HPDE6-E6E7 (cell line): ENCODE measurements around the gene TFE3.

Experiments used
- DNase-seq: peaks from one replicate; pipeline ENCODE4 v3.0.0; 2011; ENCODE audit warnings: missing footprints; ENCODE audit errors: extremely low spot score

Gene TFE3

DNA sequence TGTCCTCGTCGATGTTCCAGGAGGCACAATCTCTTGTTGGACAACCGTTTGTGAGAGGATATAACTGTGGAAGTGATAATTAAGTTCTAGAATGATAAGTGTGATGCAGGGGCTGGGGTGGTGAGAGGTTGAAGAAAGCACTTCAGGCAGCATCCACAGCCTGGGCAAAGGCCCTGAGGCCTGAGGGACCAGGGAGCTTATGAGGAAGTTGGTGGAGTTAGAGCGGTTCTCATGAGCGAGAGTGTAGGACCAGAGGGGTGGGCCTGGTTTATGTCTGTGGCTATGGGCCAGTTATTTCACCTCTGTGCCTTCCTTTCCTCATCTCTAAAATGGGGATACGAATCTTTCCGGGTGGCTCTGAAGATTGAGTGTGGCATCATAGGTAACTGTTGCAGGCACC, 18.3 kb upstream of the TFE3 start:
- DNase-seq, result no peak

DNA sequence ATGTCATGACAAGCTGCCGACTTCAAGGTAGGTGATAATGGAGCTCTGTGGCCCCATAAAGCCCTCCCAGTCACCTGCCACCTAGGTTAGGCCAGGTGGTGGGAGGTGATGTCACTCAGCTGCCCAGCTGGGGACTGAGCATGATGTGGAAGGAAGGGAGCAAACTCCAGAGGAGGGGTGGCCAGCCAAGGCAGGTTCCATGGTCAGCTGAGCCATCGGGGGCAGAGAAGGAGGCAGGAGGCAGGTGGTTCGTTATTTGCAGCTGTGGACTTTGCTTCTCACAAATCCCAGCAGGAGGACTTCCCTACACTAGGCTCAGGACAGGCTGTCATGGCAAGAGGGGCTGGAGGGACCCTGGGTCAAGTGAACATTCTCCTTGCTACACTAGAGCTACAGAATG, 17.8 kb upstream of the TFE3 start:
- no peak for DNase-seq

DNA sequence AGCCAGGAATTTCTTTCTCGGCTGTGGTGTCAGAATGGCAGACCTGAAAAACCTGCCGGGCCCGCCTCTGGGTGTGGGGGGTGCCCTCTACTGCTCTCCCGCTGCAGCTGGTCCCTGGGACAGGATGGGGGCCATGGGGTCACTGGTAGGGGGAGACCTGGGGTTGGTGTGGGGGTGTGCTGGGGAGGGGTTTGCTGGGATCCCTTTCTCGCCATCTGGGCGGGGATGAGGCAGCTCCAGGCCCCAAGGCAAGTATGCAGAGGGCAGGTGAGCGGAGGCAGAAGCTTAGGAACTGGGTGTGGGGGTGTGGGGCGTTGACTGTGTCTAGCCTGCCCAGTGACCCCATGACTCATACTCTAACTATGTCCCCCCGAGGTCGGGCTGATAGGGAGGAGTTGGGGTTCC, 16.5 kb upstream of the TFE3 start:
- peak; percentile 44 for DNase-seq

DNA sequence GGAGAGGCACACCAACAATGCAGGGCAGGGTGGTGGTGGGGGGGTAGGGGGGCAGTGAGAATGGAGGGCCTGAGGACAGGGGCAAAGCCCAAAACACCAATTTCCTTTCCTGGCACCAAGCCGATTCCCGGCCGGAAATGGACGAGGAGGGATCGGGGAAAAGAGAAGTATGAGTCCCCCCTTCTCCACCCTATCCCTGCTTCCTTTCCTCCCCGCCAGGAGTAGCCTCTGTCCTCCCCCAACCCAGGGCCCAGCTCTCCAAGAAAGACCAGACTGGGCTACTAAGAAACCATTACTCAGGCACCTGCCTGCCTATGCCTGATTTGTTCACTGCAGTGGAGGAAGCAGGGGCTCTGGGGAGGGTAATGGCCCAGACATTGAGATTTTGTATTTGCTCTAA, 16.0 kb upstream of the TFE3 start:
- no peak for DNase-seq

DNA sequence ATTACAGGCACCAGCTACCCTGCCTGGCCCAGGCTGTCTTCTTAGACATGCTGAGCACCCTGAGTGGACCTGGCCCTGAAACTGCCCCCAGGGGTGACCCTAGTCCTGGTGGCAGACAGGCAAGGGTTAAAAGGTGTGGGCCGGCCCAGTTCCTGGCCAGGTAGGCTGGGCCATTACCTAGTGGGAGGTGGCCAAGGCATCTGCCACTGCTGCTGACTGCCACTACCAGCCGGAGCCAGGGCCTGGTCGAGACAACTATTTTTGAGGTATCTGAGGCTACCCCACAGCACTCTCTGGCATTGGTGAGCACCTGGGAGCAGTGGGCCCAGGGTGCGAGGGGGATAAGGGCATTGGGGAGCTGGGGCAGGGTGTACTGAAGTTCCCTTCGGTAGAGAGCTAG, 15.6 kb upstream of the TFE3 start, which contains the start of gene CCDC120:
CCDC120 (plus strand) TSS at position 206 of the 400 bp plus-strand sequence. CDS start 3,043 bp downstream, outside the sequence.
- peak; percentile 38 for DNase-seq

DNA sequence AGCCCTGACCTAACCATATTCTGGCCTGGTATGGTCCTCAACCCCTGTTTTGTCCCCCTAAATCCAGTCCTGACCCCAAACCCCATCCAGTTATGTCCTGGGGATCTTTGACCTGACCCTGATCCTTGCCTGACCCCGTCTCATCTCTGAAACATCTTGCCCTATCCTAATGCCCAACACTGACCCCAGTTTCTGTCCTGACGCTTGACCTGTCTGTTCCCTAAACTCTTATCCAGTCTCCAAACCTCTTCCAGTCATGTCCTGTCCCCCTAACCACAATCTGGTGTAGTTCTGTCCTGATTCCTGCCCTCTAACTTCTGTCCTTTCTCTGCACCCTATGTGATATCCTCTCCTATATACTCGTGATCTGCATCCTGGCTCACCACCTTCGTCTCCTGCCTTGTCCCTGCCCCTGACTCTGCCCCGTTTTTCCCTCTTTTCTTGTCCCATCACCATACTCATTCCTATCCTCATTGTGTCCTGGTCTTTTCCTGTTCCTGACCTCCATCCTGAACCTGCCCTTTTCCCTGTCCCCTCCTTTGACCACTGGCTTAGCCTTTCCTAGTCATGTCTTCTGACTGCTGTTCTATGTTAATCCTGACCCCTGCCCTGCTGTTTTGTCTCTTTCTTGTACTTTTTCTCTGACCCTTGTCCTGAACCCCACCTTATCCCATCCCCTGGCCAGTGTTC, 11.1 kb upstream of the TFE3 start:
- no peak for DNase-seq

DNA sequence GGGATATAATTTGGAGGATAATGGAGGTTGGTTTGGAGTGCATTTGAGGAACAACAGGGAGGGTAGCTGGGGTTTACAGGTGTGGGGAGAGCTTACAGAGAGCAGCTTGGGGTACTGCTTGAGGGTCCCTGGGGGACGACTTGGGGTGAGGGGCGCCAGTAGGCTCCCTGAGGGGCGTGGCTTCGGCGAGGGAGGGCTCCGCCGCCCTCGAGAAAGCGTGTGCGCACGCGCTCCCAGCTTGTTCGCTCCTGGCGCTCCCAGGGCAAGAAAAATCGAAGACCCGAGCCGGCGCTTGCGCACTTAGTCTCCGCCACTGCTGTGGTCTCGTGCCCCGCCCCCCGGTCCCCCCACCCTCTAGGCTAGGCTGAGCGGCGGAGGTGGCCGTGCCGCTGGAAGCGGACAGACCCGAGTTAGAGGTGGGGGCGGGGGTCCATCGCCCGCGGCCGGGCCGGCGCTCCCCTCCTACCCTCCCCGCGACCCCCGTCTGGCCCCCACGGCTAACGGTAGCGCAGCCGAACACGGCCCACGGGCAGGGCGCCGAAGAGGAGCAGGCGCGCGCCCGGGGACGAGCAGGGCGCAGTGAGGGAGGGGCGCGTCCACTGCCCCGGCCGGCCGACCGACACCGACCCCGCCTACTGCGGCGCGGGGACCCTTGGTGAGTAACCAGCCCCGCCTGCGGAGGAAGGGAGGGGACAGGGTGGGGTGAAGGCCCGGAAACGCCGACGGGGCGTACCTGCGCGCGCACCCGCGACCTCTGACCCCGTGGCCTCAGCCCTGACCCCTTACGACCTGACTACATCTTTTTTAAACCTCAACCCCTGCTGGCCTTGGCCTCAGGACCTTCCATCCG, 10.3 kb upstream of the TFE3 start:
- DNase-seq, result no peak

DNA sequence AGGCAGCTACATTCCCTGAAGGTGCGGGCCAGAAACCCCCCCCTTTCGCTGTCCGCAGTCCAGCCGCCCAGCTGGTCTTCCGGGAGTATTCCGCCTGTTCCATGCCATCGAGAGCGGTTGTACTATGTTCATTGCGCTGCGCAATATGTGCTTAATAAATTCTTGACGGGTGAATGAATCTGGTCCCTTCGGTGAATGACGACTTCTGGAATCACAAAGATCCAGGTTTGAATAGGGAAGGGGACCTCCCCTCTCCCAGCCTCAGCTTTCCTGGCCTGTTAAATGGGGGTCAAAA, 777 bp upstream of the TFE3 start:
- DNase-seq, result no peak

DNA sequence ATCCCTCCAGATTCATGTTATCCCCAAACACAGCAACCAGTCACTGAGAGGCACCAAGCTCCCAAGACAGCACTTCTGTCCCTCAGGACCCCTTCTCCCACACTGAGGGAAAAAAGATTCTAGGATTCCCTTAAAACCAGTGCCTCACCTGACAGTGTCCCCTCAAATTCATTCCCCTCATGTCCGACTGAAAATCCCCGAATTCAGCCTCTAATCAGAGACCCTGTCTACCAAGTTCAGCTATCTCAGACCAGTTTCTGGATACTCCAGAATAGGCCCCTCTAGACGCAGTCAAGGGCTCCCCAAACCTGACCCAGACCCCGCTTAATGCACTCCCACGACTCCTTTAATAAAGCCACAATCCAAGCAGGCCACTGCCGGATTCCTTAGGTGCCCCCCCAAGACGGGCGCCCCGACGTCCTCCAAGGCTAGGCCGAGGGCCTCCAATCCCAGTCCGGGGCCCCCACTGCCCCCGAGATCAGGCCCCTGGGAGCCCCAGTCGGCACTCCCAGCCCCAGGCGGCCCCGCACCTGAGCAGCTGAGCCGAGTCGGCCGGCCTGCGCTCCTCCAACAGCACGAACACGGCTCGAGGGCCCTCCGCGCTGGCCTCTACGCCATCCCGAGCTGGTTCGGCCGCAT, 457 bp downstream of the TFE3 start:
- no peak for DNase-seq

DNA sequence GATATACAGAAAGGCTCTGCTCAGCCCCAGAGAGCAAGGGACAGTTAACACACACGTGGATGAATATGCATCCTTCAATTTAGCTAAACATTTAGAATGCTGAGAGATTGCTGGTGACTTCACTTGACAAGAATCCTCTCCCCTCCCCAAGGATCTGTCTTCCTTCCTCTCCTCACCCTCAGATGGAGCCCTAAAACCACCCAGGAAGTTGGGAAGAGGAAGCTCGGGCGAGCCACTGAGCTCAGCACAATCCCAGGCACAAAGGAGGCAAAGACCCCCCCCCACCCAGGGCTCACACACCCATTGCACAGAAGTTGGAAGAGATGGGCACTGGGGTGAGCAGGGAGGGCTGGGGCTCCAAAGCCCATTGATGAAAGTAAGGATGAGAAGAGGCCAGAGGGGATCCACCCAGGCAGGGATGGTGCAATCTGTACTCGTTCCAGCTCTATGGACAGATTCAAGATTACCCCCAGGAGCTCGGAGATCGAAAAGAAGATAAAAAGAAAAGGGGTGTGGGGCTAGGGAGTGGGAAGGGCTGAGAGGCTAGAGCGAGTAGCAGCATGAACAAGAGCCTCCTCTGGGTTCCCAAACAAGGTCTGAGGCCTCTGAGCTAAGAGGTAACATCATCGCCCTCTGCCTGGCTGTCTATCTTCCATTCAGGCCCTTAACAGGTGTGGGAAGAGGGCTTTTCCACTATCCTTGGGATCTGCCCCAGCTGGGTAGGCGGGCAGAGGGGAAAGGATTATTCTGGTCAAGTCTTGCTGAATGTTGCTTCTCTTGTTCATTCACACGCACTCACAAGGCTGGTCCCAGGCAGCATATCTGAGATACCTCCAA, 1.2 kb downstream of the TFE3 start:
- DNase-seq, result no peak

DNA sequence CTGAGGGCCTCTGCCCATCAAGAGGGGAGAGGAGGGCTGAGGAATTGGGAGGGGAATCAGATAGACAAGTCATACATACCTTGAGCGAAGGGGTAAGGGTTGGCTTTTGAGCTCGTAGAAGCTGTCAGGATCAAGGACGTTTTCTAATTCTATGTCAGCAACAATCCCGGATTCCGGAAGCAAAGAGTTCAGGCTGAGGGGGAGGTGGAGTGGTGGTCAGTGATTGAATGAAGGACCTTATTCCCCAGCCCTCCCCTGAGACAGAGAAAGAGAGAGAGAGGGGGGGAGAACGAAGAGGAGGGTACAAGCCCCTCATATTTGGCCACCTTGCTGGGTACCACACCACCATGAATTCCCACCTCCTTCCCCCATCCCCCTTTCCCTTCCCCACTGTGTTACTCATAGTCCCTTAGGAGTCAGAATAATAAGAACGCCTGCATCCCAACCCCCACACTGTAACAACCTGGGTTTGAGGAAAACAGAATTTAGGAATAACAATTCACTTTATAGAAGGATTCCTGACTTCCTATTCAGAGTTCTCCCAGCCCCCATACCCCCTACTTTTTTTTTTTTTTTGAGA, 2.7 kb downstream of the TFE3 start:
- DNase-seq, result no peak

DNA sequence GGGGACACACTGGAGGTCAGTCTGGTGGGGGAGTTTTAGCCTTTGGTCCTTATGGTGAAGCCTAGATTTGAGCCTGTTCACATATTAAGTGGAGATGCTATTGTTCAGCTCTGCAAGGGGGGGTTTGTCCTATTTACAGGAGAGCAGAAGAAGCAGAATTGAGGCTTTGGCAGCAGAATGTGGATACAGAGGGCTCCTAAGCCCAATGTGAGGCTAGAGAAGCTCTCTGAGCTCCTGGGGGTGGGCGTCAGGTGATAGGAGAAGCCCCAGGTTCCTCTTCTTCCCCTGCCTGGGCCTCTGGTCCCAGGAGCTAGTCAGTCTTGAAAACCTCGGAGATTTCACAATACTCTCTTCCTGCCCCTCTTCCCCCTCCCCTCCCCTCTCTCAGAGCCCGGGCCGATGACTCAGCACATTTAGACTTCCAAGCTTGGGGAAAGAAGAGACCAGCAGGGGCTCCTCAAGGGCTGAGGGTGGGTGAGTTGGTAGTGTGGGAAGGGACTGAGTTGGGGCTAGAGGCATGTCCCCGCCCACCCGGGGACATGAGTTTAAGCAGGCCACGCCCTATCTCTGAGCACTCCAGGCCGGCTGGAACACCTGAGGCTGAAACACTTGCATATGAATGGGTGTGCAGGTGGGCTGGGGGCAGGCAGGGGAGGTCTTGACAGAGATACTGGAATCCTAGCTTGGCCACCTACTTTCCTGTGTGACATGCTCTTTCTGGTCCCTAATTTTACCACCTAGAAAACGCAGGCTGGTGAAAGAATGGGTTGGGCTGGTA, 3.4 kb downstream of the TFE3 start:
- DNase-seq, result peak; percentile 64

DNA sequence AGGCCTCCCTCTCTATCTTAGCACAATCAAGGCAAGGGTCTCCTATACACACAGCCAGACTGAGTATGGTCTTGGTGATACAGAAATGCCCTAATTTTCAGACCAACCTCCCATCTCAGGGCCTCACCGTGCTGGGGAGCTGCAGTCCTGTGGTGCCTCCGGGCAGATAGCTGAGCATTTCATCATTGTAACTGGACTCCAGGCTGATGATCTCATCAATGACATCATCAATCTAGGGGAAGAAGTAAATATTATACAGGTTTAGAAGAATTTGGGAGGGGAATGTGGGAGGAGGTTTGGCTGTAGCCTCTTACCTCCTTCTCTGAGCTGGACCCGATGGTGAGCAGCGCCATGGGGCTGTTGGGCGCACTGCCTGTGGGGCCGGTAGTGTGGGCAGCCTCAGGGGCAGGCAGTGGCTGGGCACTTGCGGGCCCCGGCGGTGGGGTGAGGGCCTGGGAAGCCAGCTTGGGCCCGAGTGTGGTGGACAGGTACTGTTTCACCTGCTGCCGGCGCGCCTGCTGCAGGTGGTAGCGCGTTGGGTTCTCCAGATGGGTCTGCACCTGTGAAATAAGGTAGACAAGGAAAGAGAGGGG, 5.2 kb downstream of the TFE3 start:
- no peak for DNase-seq

DNA sequence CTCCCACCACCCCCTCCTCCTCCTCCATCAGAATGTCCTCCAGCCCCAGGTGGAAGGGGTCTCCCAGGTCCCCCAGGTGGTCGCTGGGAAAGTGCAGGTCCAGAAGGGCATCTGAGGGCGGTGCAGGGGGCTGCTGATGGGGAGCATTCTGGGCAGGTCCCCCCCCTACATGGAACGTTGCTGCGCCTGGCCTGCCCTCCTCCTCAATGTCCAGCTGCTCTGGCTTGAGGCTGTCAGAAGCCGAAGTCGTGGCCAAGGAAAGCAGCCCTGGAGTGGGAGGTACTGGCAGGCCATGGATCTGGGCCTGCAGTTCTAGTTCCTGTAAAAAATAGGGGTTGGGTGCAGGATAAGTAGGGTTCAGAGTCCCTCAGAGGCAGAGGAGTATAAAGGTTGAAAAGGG, 12.9 kb downstream of the TFE3 start:
- DNase-seq, result no peak

DNA sequence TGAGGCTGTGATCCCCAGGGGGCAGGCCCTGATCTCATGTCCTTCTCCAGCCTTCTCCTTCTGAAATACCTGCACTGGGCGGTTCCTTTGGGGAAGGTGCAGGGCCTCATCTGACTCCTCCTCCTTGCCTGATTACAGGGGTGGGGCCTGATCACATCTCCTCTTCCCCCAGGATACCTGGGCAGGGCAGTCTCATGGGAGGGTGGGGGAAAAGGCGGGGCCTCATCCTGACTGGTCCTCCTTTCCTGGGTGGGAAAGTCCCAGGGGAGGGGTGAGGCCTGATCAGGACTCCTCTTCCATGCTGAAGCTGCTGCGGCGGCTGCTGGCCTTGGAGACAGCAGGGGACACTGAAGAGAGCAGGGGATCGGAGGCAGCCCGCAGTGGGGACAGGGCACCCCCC, 13.3 kb downstream of the TFE3 start:
- peak; percentile 35 for DNase-seq

DNA sequence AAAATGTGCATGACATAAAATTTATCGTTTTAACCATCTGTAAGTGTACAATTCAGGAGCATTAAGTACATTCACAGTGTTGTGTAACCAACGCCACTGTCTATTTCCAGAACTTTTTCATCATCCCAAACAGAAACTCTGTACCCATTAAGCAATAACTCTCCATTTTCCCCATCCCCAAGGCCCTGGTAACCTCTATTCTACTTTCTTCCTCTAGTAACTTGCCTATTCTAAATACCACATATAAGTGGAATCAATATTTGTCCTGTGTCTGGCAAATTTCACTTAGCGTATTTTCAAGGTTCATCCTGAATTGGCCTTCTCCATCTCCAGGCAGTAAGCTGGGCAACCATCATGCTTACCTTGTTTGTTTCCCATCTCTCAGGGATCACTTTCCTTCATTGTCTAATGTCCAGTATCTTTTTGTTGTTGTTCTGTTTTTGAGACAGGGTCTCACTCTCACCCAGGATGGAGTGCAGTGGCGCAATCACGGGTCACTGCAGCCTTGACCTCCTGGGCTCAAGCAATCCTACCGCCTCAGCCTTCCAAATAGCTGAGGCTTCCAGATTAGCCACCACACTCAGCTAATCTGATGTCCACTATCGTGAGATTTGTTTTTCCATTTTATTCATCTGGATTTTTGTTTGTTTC, 23.4 kb downstream of the TFE3 start:
- no peak for DNase-seq

DNA sequence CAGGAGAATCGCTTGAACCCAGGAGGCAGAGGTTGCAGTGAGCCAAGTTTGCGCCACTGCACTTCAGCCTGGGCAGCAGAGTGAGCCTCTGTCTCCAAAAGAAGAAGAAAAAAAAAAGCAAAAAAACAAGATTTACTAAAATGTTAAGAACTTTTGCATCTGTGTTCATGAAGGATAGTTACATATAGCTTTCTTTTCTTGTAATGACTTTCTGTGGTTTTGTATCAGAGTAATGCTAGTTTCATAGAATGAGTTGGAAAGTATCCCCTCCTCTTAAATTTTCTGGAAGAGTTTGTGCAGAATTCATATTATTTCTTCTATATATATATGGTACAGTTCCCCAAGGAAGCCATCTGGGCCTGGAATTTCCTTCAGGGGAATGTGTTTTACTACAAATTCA, 24.1 kb downstream of the TFE3 start:
- DNase-seq, result no peak

DNA sequence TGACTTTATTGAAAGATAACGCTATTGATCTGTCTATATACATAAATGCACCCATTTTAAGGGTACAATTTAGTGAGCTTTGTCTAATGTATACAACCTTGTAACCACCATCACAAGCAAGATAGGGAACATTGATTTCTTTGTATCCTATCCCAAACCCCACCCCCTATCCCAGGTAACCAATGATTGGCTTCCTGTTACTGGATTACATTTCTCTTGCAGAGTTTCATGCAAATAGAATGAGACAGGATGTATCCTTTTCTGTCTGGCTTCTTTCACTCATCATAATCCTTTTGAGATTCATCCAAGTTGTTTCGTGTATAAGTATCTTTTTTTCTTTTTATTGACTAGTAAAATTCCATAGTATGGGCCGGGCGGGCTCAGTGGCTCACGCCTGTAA, 39.5 kb downstream of the TFE3 start:
- no peak for DNase-seq

DNA sequence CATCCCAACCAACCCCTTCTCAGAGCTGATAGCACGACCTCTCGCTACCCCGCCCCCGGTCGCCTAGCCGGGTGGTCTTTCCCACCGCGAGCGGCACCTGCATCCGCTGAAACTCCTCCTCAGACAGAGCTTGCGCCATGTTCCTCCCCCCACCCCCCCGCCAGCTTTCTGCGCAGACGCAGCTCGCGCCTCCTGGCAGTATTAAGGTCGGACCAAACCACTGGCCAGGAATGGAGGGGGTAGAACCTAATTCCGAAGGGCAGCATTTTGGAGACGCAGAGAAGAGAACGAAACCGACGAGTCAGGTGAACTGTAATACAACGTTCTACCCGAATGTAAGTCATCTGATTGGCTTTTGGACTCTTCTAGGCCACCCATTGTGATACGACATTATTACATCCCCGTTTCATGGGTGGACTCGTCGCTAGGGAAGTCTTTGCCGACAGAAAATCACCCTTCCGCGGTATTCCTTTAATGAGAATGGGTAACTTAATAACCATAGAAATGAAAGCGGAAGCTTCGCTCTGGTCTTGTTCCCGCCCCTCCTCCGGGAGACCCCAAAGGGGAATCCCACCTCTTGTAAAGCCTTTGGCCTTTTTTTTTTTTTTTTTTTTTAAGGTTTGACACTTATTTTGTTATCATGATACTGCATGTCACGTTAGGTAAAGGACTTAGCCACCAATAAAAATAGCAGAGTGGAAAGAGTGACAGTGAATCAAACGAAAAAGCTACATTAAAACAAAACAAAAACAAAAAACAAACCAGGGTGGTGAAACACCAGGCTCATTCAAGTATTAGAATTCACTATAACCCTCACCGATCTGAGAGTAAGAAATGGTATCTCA, 40.8 kb downstream of the TFE3 start, which contains the start of gene GRIPAP1:
GRIPAP1 (minus strand) TSS at position 174 of the 845 bp plus-strand sequence; CDS start at position 139, 35 bp downstream.
- peak; percentile 58 for DNase-seq
